Measurements from ENCODE around the gene SYCP2. TPM values are rescaled to one million over a fixed set of nuclear protein-coding genes. Genes with fewer than 3 reads are reported as not detected.

Gene SYCP2
- polyA plus RNA-seq, 3 donors, result 0.28 to 1.2 (median 0.30) TPM

- no peak overlapping the region for H3K9ac ChIP-seq (ENCODE audit: insufficient read depth, low read length, poor library complexity, severe bottlenecking)
- peaks cover 7 to 18% of the 10 kb centered on the region in 2 donors for H3K27me3 ChIP-seq (ENCODE audit: control insufficient read depth in 2 of 2, insufficient read depth in 2 of 2, low read length in 2 of 2)
- Mint-ChIP-seq H3K27me3 (ENCODE audit: low read depth in 3 of 3) (peaks cover 21 to 26% (median 21%) of the 10 kb centered on the region in 3 donors), H3K9me3 (peaks cover 0 to 3% (median 0%) of the 10 kb centered on the region in 7 donors), H3K36me3 (peaks cover 0 to 2% of the 10 kb centered on the region in 2 donors), H3K4me1 (peaks cover 11% of the 10 kb centered on the region), H3K27ac (no peak overlapping the region), H3K4me3 (no peak overlapping the region)
- TF ChIP-seq CTCF (IDR thresholded peaks at IDR 0.05), result no peak
- DNase-seq, result no peak
- no peaks in the 10 kb centered on the region for H3K36me3 ChIP-seq (replicated peaks in 1 of 2; ENCODE audit: control insufficient read depth in 1 of 2, insufficient read depth in 2 of 2, low read length in 2 of 2)
- H2AFZ ChIP-seq (ENCODE audit: insufficient read depth, low read depth, low read length, poor library complexity, severe bottlenecking), result no peak overlapping the region
- H3K9me3 ChIP-seq (replicated peaks in 1 of 2; ENCODE audit: control insufficient read depth in 1 of 2, insufficient read depth in 1 of 2, low read length in 2 of 2), result no peaks in the 10 kb centered on the region
- peaks cover 0 to 5% of the 10 kb centered on the region in 2 donors for H3K4me1 ChIP-seq (ENCODE audit: control insufficient read depth in 1 of 2, insufficient read depth in 2 of 2, low read length in 2 of 2)
- H3K27ac ChIP-seq (ENCODE audit: low read depth in 1 of 2, low read length in 2 of 2), result no peak overlapping the region
- no peak overlapping the region for H3K4me3 ChIP-seq (replicated peaks in 1 of 3; ENCODE audit: low read depth in 2 of 3, low read length in 3 of 3)
- WGBS (ENCODE audit: insufficient coverage), result 96% methylated on average over 3 of the region's 4 CpGs
- intact Hi-C loops (cut with micrococcal nuclease), result no loop called here
- no peaks in the 10 kb centered on the region for H3K79me2 ChIP-seq (ENCODE audit: insufficient read depth, low read length)
- no peaks in the 10 kb centered on the region for H4K20me1 ChIP-seq (ENCODE audit: insufficient read depth, low read length)
- H3K4me2 ChIP-seq (replicated peaks; ENCODE audit: extremely low read depth, low read length, poor library complexity, severe bottlenecking), result no peak overlapping the region
Observed at GRCh38 chr20:59837623-59838394, 95.6 kb downstream of the SYCP2 start.

- H3K9me3 ChIP-seq (replicated peaks in 1 of 2; ENCODE audit: control insufficient read depth in 1 of 2, insufficient read depth in 1 of 2, low read length in 2 of 2), result no peaks in the 10 kb centered on the region
- Mint-ChIP-seq H3K27ac (no peak overlapping the region), H3K27me3 (ENCODE audit: low read depth in 3 of 3) (peaks cover 21 to 26% (median 24%) of the 10 kb centered on the region in 3 donors), H3K9me3 (peaks cover 0 to 3% (median 0%) of the 10 kb centered on the region in 7 donors), H3K36me3 (no peaks in the 10 kb centered on the region), H3K4me3 (no peak overlapping the region), H3K4me1 (peaks cover 11% of the 10 kb centered on the region)
- peaks cover 0 to 5% of the 10 kb centered on the region in 2 donors for H3K4me1 ChIP-seq (ENCODE audit: control insufficient read depth in 1 of 2, insufficient read depth in 2 of 2, low read length in 2 of 2)
- H3K27me3 ChIP-seq (ENCODE audit: control insufficient read depth in 2 of 2, insufficient read depth in 2 of 2, low read length in 2 of 2), result peaks cover 7 to 18% of the 10 kb centered on the region in 2 donors
- no peak overlapping the region for H3K4me2 ChIP-seq (replicated peaks; ENCODE audit: extremely low read depth, low read length, poor library complexity, severe bottlenecking)
- H3K9ac ChIP-seq (ENCODE audit: insufficient read depth, low read length, poor library complexity, severe bottlenecking), result no peak overlapping the region
- intact Hi-C loops (cut with micrococcal nuclease), result no loop called here
- no peaks in the 10 kb centered on the region for H4K20me1 ChIP-seq (ENCODE audit: insufficient read depth, low read length)
- no peak for TF ChIP-seq CTCF (IDR thresholded peaks at IDR 0.05)
- no peak overlapping the region for H3K4me3 ChIP-seq (replicated peaks in 1 of 3; ENCODE audit: low read depth in 2 of 3, low read length in 3 of 3)
- WGBS (ENCODE audit: insufficient coverage), result 59% methylated on average over 4 of the region's 6 CpGs
- H3K79me2 ChIP-seq (ENCODE audit: insufficient read depth, low read length), result no peaks in the 10 kb centered on the region
- H3K36me3 ChIP-seq (replicated peaks in 1 of 2; ENCODE audit: control insufficient read depth in 1 of 2, insufficient read depth in 2 of 2, low read length in 2 of 2), result no peaks in the 10 kb centered on the region
- H3K27ac ChIP-seq (ENCODE audit: low read depth in 1 of 2, low read length in 2 of 2), result no peak overlapping the region
- no peak overlapping the region for H2AFZ ChIP-seq (ENCODE audit: insufficient read depth, low read depth, low read length, poor library complexity, severe bottlenecking)
- DNase-seq, result no peak
Observed at GRCh38 chr20:59836767-59837166, 96.7 kb downstream of the SYCP2 start.

All from CD14-positive monocyte (primary cell).